Fibroblast of the aortic adventitia (primary cell): Measurements from ENCODE around the gene MYL11. TPM values are rescaled to one million over a fixed set of nuclear protein-coding genes. Genes with fewer than 3 reads are reported as not detected.

Source experiments
- DNase-seq: peaks from one replicate; pipeline ENCODE4 v3.0.0-alpha.2; 2010; ENCODE audit warnings: low read depth
- H3K4me3 ChIP-seq: 2 replicates; pipeline ENCODE4 v1.5.1; 2011; ENCODE audit warnings: low read depth, mild to moderate bottlenecking, control low read depth, low read length, moderate library complexity
- CTCF ChIP-seq: IDR thresholded peaks from 2 replicates; pipeline ENCODE4 v1.5.1; 2011; ENCODE audit warnings: mild to moderate bottlenecking, low read length, control low read depth, inconsistent platforms; ENCODE audit not compliant: insufficient read depth
- total RNA-seq: library from RNA; depleted of rRNA; stranded (reverse); fragments of >200 nt; gene quantifications from 2 replicates; pipeline ENCODE4 v1.2.3, GENCODE V29; 2012; ENCODE audit warnings: low replicate concordance

MYL11 gene
- total RNA-seq, 1 donor: not detected

DNA sequence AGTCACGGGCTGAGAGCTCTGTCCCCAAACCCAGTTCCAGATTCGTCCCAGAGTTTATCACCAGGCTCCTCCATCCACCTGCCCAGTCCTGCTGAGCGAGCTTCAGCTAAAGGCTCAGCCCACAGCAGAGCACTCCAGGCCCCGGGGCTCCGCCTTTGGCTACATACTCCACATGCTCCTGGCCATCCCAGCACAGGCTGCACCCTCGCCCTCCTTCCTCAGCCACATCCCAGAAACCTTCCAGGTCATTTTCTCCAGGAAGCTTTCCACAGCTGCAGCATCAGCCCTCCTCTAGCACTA, 14.8 kb upstream of the MYL11 start:
- H3K4me3 ChIP-seq: no peak overlapping the region
- DNase-seq: no peak
- TF ChIP-seq CTCF: no peak

GRCh38 chr16:30361180-30361579, 13.4 kb upstream of the MYL11 start:
- DNase-seq: no peak
- no peak overlapping the region for H3K4me3 ChIP-seq
- no peak for TF ChIP-seq CTCF

- no peak for DNase-seq
- no peak for TF ChIP-seq CTCF
- H3K4me3 ChIP-seq: no peak overlapping the region
These were observed 9.4 kb upstream of the MYL11 start for GRCh38 chr16:30365200-30365599.

GRCh38 chr16:30366511-30366910, 8.1 kb upstream of the MYL11 start:
- no peak for DNase-seq
- no peak for TF ChIP-seq CTCF
- H3K4me3 ChIP-seq: peak overlapping the region; percentile 13

GRCh38 chr16:30367349-30368009, 7.1 kb upstream of the MYL11 start:
- no peak for TF ChIP-seq CTCF
- DNase-seq: no peak
- H3K4me3 ChIP-seq: peak overlapping the region; percentile 93

- peak; percentile 54 for DNase-seq
- no peak for TF ChIP-seq CTCF
- H3K4me3 ChIP-seq: peak overlapping the region; percentile 93
These were observed 6.3 kb upstream of the MYL11 start for GRCh38 chr16:30368122-30368791.

- TF ChIP-seq CTCF: no peak
- no peak for DNase-seq
- H3K4me3 ChIP-seq: peak overlapping the region; percentile 93
These were observed 5.9 kb upstream of the MYL11 start for GRCh38 chr16:30368792-30369090.
